KMS-11 (cell line): Measurements from ENCODE around the gene NCF4.

ENCODE experiments used
- H2AFZ ChIP-seq: fragments of 200-600 bp; sonication (generic); 2 replicates; pipeline ENCODE4 v1.6.1; 2016; ENCODE audit warnings: antibody characterized with exemption, mixed run types, low read depth
- H3K27ac ChIP-seq: fragments of 200-600 bp; sonication (generic); 2 replicates; pipeline ENCODE4 v1.6.1; 2016; ENCODE audit warnings: mild to moderate bottlenecking, mixed run types
- H3K27me3 ChIP-seq: fragments of 200-600 bp; sonication (generic); 2 replicates; pipeline ENCODE4 v1.6.1; 2017; ENCODE audit warnings: mild to moderate bottlenecking, low read depth, mixed run types, moderate library complexity; ENCODE audit not compliant: insufficient read depth
- H3K36me3 ChIP-seq: fragments of 200-600 bp; sonication (generic); 2 replicates; pipeline ENCODE4 v1.6.1; 2017; ENCODE audit warnings: mild to moderate bottlenecking, mixed run types; ENCODE audit not compliant: insufficient read depth
- H3K4me1 ChIP-seq: fragments of 200-600 bp; sonication (generic); 2 replicates; pipeline ENCODE4 v1.6.1; 2016; ENCODE audit warnings: mild to moderate bottlenecking, low read depth, mixed run types; ENCODE audit not compliant: poor library complexity, severe bottlenecking
- H3K4me2 ChIP-seq: fragments of 200-600 bp; sonication (generic); 2 replicates; pipeline ENCODE4 v1.7.0; 2016; ENCODE audit warnings: mild to moderate bottlenecking, mixed run types
- H3K4me3 ChIP-seq: fragments of 200-600 bp; sonication (generic); IDR thresholded peaks from 2 replicates; pipeline ENCODE4 v1.6.1; 2017; ENCODE audit warnings: low read depth, low read length, mixed read lengths; ENCODE audit not compliant: insufficient read depth
- H3K79me2 ChIP-seq: fragments of 200-600 bp; sonication (generic); 2 replicates; pipeline ENCODE4 v1.6.1; 2016; ENCODE audit warnings: low read depth, mixed run types; ENCODE audit not compliant: insufficient read depth
- H3K9ac ChIP-seq: fragments of 200-600 bp; sonication (generic); 2 replicates; pipeline ENCODE4 v1.6.1; 2016; ENCODE audit warnings: mild to moderate bottlenecking, mixed run types
- H4K20me1 ChIP-seq: fragments of 200-600 bp; sonication (generic); 2 replicates; pipeline ENCODE4 v1.6.1; 2016; ENCODE audit warnings: mild to moderate bottlenecking, mixed run types; ENCODE audit not compliant: insufficient read depth
- TF ChIP-seq, protein P1 (sequence below): fragments of 200-600 bp; sonication (generic); conservative IDR thresholded peaks from 2 replicates; pipeline ENCODE4 v1.6.1; 2017; ENCODE audit warnings: low read depth, mild to moderate bottlenecking, antibody characterized with exemption, low read length, moderate library complexity, mixed read lengths

The NCF4 gene

GRCh38 chr22:36858156-36858555 is 2.6 kb upstream of the NCF4 start:
- H3K9ac ChIP-seq, result no peak overlapping the region
- H3K27me3 ChIP-seq, result peaks cover 24% of the 10 kb centered on the region
- H3K79me2 ChIP-seq, result no peaks in the 10 kb centered on the region
- H3K36me3 ChIP-seq, result no peaks in the 10 kb centered on the region
- no peaks in the 10 kb centered on the region for H4K20me1 ChIP-seq
- no peak overlapping the region for H3K4me2 ChIP-seq
- TF ChIP-seq, protein P1, sequence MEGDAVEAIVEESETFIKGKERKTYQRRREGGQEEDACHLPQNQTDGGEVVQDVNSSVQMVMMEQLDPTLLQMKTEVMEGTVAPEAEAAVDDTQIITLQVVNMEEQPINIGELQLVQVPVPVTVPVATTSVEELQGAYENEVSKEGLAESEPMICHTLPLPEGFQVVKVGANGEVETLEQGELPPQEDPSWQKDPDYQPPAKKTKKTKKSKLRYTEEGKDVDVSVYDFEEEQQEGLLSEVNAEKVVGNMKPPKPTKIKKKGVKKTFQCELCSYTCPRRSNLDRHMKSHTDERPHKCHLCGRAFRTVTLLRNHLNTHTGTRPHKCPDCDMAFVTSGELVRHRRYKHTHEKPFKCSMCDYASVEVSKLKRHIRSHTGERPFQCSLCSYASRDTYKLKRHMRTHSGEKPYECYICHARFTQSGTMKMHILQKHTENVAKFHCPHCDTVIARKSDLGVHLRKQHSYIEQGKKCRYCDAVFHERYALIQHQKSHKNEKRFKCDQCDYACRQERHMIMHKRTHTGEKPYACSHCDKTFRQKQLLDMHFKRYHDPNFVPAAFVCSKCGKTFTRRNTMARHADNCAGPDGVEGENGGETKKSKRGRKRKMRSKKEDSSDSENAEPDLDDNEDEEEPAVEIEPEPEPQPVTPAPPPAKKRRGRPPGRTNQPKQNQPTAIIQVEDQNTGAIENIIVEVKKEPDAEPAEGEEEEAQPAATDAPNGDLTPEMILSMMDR, result no peak
- H3K27ac ChIP-seq, result no peak overlapping the region
- H3K4me1 ChIP-seq, result no peaks in the 10 kb centered on the region
- no peak overlapping the region for H2AFZ ChIP-seq
- no peak overlapping the region for H3K4me3 ChIP-seq

DNA sequence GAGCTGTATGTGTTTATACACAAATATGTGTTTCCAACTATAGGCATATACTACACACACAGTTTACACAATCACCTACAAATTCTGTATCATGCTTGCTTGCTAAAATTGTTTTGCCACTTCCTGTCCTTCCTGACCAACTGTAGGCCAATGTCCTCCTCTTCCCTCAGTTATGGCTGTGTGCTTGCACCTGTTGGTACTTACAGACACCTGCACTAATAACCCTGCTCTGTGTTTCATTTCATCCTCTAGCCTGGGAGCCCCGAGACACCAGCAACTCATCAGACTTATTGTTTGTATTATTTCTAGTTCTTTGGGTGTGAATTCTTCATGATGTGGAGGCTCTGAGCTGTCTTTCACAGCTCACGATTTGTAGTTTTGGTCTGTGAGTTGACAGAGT is 1.8 kb upstream of the NCF4 start:
- Histone ChIP-seq H3K4me3 (no peak overlapping the region), H3K27me3 (peaks cover 21% of the 10 kb centered on the region), H3K27ac (no peak overlapping the region), H3K79me2 (no peaks in the 10 kb centered on the region), H3K36me3 (no peaks in the 10 kb centered on the region), H2AFZ (no peak overlapping the region), H3K4me2 (no peak overlapping the region), H3K4me1 (no peaks in the 10 kb centered on the region), H3K9ac (no peak overlapping the region), H4K20me1 (no peaks in the 10 kb centered on the region)
- TF ChIP-seq, protein P1, result no peak

DNA sequence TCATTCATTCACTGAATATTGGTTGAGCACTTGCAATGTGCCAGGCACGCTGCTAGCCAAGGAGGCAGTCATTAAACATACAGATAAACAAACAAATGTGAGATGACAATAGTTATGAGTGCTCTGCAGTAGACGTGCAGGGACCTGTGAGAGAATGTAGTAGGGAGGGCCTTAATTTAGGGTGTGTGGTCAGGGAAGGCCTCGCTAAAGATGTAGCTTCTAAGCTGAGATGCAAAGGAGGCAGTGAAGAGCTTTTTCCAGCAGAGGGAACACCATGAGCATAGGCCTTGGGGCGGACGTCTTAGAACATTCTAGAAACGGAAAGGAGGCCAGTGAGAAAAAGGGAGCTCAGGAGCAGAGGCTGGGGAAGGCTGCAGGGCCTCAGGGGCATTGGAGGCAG is 789 bp upstream of the NCF4 start:
- H3K27me3 ChIP-seq, result peaks cover 27% of the 10 kb centered on the region
- H3K4me1 ChIP-seq, result no peaks in the 10 kb centered on the region
- H3K79me2 ChIP-seq, result no peaks in the 10 kb centered on the region
- no peaks in the 10 kb centered on the region for H3K36me3 ChIP-seq
- H3K9ac ChIP-seq, result no peak overlapping the region
- H3K4me2 ChIP-seq, result no peak overlapping the region
- H4K20me1 ChIP-seq, result no peaks in the 10 kb centered on the region
- no peak overlapping the region for H3K27ac ChIP-seq
- no peak overlapping the region for H2AFZ ChIP-seq
- no peak overlapping the region for H3K4me3 ChIP-seq
- TF ChIP-seq, protein P1, result no peak

GRCh38 chr22:36860438-36860820 is 377 bp upstream of the NCF4 start:
- Histone ChIP-seq H3K79me2 (no peaks in the 10 kb centered on the region), H3K27me3 (peaks cover 30% of the 10 kb centered on the region), H3K4me1 (no peaks in the 10 kb centered on the region), H3K4me3 (no peak overlapping the region), H3K4me2 (no peak overlapping the region), H3K27ac (no peak overlapping the region), H2AFZ (no peak overlapping the region), H3K9ac (no peak overlapping the region), H3K36me3 (no peaks in the 10 kb centered on the region), H4K20me1 (no peaks in the 10 kb centered on the region)
- TF ChIP-seq, protein P1, result no peak
